NCI-H128 (cell line): Measurements from ENCODE around the gene DPP10.

Experiments used
- DNase-seq: peaks from one replicate; lab custom pipeline; 2025; ENCODE audit not compliant: unreplicated experiment; lab: John Stamatoyannopoulos, UW

DPP10 gene

GRCh38 chr2:115842306-115842705 is 1399.9 kb downstream of the DPP10 start:
- DNase-seq: no peak

DNA sequence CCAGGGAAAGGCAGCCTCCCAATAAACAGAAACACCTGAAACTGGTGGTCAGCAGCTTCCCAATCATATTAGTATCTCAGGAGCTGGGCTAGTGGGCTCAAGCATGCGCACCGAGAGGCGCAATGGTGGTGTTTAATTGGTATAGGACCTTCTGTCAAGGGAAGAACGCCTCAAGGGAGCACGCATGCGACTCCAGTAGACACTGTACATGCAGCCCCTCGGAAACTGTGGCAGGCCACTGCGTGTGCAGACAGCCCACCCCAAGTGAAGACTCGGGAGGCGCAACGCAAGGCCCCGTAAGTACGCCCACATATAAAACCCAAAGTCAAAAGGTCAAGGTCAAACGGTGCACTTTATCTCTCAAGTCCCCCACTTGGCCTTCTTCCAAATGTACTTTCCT is 1405.8 kb downstream of the DPP10 start:
- no peak for DNase-seq

DNA sequence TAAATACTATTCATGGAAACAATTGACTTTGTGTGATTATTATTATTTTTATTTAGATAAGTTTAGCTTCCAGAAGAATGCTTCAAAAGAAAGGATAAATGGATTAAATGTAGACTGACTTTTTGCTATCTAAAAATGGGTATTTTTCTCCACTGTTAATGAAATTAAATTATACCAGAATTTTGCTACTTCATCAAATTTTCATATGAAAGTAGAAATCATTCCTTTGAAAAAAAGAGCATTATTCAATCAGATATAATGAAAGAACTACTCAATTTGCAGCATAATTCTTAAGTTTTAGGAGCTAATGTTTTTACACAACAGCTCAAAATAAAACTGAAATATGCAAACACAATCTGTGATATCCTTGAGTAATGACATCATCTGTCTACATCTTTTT is 1424.6 kb downstream of the DPP10 start:
- no peak for DNase-seq

- no peak for DNase-seq
Observed at GRCh38 chr2:115874427-115874826, 1432.0 kb downstream of the DPP10 start.

GRCh38 chr2:115880558-115880957 is 1438.1 kb downstream of the DPP10 start:
- no peak for DNase-seq

- no peak for DNase-seq
Observed at GRCh38 chr2:115887209-115887776, 1444.9 kb downstream of the DPP10 start.
